ENCODE results near the gene ATP5ME. TPM values are rescaled to one million over a fixed set of nuclear protein-coding genes. Genes with fewer than 3 reads are reported as not detected.

The ATP5ME gene
- polyA plus RNA-seq, 1 of the 3 experiments (the other 2 are of a cell fraction), result 1,185 TPM

- TF ChIP-seq MAX (IDR thresholded peaks at IDR 0.05; ENCODE audit: low read depth), result no peak
- no peak for TF ChIP-seq JUND (IDR thresholded peaks at IDR 0.05)
- TF ChIP-seq YY1 (IDR thresholded peaks at IDR 0.05; ENCODE audit: low read depth), result no peak
- TF ChIP-seq POLR2AphosphoS5 (IDR thresholded peaks at IDR 0.05; ENCODE audit: low read depth, low read length), result no peak
- no peak for TF ChIP-seq REST (IDR thresholded peaks at IDR 0.05; ENCODE audit: low read depth, low read length)
- TF ChIP-seq TEAD4 (IDR thresholded peaks at IDR 0.05; ENCODE audit: borderline replicate concordance, insufficient read depth), result no peak
These were observed 34.5 kb upstream of the ATP5ME start (continued) for GRCh38 chr4:708631-708933.

GRCh38 chr4:707929-708630 is 34.0 kb upstream of the ATP5ME start:
- 83% methylated on average over 3 of the region's 11 CpGs for WGBS (ENCODE audit: low lambda C conversion rate)
- no peaks in the 10 kb centered on the region for H3K27me3 ChIP-seq (ENCODE audit: insufficient read depth)
- TF ChIP-seq USF1 (IDR thresholded peaks at IDR 0.05; ENCODE audit: borderline replicate concordance, low read depth) (no peak), JUND (IDR thresholded peaks at IDR 0.05) (no peak)
- no peak overlapping the region for H3K27ac ChIP-seq (ENCODE audit: low read depth in 2 of 2, low read length in 1 of 2)
- H3K36me3 ChIP-seq (replicated peaks in 1 of 2; ENCODE audit: control insufficient read depth in 1 of 2, insufficient read depth in 2 of 2, low read length in 1 of 2), result peaks cover 4 to 7% of the 10 kb centered on the region in 2 experiments
- no peak overlapping the region for H3K9ac ChIP-seq
- no peak overlapping the region for H2AFZ ChIP-seq (ENCODE audit: low read depth)
- CTCF ChIA-PET, result interaction anchor here (0.7 to 1.9 kb wide), 2 partner anchors 24 to 105 kb away, joined by 3 to 9 read pairs; no protein-coding TSS in a partner anchor
- H3K9me3 ChIP-seq, result no peaks in the 10 kb centered on the region
- peak overlapping the region; percentile 98 for H3K4me2 ChIP-seq
- no peak overlapping the region; a peak in 3 of 4 replicates for H3K4me3 ChIP-seq (ENCODE audit: low read depth in 2 of 2, low read length in 1 of 2)
- POLR2A ChIA-PET, result no interaction called here
- H3F3A ChIP-seq (replicated peaks; ENCODE audit: insufficient read depth), result peaks cover 3% of the 10 kb centered on the region
- H3K79me2 ChIP-seq (ENCODE audit: insufficient read depth), result peaks cover 70% of the 10 kb centered on the region
- H3K4me1 ChIP-seq (ENCODE audit: control insufficient read depth in 1 of 2, insufficient read depth in 2 of 2, low read depth in 1 of 2, low read length in 1 of 2), result peaks cover 0 to 25% of the 10 kb centered on the region in 2 experiments; a peak in 2 of 4 replicates
- DNase-seq, result no peak
- H4K20me1 ChIP-seq (ENCODE audit: insufficient read depth), result peaks cover 51% of the 10 kb centered on the region
- no peaks in the 10 kb centered on the region for H3K9me2 ChIP-seq

- POLR2A ChIA-PET, result interaction anchor here (0.7 kb wide), 1 partner anchor 602 kb away, joined by 6 read pairs; no protein-coding TSS in a partner anchor
- no peaks in the 10 kb centered on the region for H3K9me3 ChIP-seq
- H3K9me2 ChIP-seq, result no peaks in the 10 kb centered on the region
- peaks cover 3% of the 10 kb centered on the region for H3F3A ChIP-seq (replicated peaks; ENCODE audit: insufficient read depth)
- H2AFZ ChIP-seq (ENCODE audit: low read depth), result no peak overlapping the region
- peaks cover 41% of the 10 kb centered on the region for H4K20me1 ChIP-seq (ENCODE audit: insufficient read depth)
- WGBS (ENCODE audit: low lambda C conversion rate), result 22% methylated on average over 9 of the region's 21 CpGs
- peaks cover 0 to 25% of the 10 kb centered on the region in 2 experiments; a peak in 2 of 4 replicates for H3K4me1 ChIP-seq (ENCODE audit: control insufficient read depth in 1 of 2, insufficient read depth in 2 of 2, low read depth in 1 of 2, low read length in 1 of 2)
- no peak for DNase-seq
- no peak overlapping the region; a peak in 1 of 4 replicates for H3K27ac ChIP-seq (ENCODE audit: low read depth in 2 of 2, low read length in 1 of 2)
- H3K79me2 ChIP-seq (ENCODE audit: insufficient read depth), result peaks cover 59% of the 10 kb centered on the region
- H3K9ac ChIP-seq, result peak overlapping the region; percentile 100
- H3K36me3 ChIP-seq (replicated peaks in 1 of 2; ENCODE audit: control insufficient read depth in 1 of 2, insufficient read depth in 2 of 2, low read length in 1 of 2), result peaks cover under 1 to 7% of the 10 kb centered on the region in 2 experiments
- CTCF ChIA-PET, result no interaction called here
- peak overlapping the region; percentile 98 for H3K4me2 ChIP-seq
- peak overlapping the region; percentile 63 to 93 for H3K4me3 ChIP-seq (ENCODE audit: low read depth in 2 of 2, low read length in 1 of 2)
- H3K27me3 ChIP-seq (ENCODE audit: insufficient read depth), result no peaks in the 10 kb centered on the region
- no peak for TF ChIP-seq EZH2phosphoT487 (IDR thresholded peaks at IDR 0.05; ENCODE audit: borderline replicate concordance, low read depth)
- no peak for TF ChIP-seq MXI1 (IDR thresholded peaks at IDR 0.05; ENCODE audit: low read depth, low read length)
- TF ChIP-seq REST (IDR thresholded peaks at IDR 0.05; ENCODE audit: low read depth, low read length), result no peak
- no peak for TF ChIP-seq ELF1 (IDR thresholded peaks at IDR 0.05)
- TF ChIP-seq FOXJ3 (CRISPR knock-in tag; IDR thresholded peaks at IDR 0.05), result no peak
- TF ChIP-seq FOSL2 (IDR thresholded peaks at IDR 0.05; ENCODE audit: borderline replicate concordance, low read depth), result no peak
- no peak for TF ChIP-seq RCOR1 (IDR thresholded peaks at IDR 0.05; ENCODE audit: low read length)
- no peak for TF ChIP-seq SMC3 (IDR thresholded peaks at IDR 0.05; ENCODE audit: low read depth, low read length)
These were observed 32.9 kb upstream of the ATP5ME start for GRCh38 chr4:706834-707598.

Measured in SK-N-SH (cell line).